ENCODE data around the gene FTCD. TPM values are rescaled to one million over a fixed set of nuclear protein-coding genes. Genes with fewer than 3 reads are reported as not detected.
A peak's percentile ranks its signal among the peaks of the same experiment; 100 is the strongest.
"Not testable (repeated sequence)": the region's sequence is repeated elsewhere in the genome, so short reads cannot be mapped to it uniquely, and the experiment has no call there.

FTCD gene
- total RNA-seq, 1 donor from 2014 or later: not detected

DNA sequence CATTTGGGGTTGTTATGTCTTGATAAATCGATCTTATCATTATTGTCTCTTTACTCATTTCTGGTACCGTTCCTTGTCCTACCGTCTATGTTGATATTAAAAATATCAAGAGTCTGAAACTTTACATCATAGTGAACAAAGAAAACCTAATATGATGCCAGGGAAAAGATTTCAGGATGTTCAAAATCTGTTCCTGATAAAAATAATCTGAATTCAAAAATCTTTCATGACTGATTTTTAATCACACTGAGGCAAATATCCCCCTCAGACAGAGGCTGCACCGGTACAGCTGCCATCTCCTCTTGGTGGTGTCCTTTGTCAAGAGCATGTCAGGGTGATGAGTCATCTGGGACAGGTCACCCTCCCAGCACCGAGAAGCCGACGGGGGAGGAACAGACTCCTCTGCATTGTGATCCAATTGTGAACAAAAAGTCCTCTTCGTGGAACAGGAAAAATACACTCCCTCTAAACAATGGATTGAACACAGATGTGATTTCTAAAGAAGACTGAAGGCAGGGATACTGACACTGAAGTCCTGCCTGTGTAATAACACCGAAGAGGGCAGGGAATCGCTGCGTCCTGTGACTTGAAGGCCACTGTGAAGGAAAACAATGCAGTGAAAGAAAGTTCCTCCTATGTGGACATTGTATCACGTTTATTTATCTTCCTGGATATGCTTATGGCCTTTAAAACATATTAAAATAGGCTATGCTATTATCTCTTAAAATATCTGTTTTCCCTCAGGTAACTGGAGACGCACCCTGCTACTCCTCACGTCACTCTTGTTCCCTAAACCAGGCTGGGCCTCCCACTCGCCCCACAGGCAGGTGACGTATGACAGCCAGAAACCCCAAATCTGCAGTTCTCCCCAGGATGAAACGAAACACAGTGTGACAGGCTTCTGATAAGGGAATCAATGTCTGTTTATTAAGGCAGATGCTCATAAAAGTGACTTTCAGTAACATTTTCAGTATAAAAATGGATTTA is 33.1 kb upstream of the FTCD start:
- peak; percentile 21 to 90 for DNase-seq (ENCODE audit: low read depth in 2 of 2)

DNA sequence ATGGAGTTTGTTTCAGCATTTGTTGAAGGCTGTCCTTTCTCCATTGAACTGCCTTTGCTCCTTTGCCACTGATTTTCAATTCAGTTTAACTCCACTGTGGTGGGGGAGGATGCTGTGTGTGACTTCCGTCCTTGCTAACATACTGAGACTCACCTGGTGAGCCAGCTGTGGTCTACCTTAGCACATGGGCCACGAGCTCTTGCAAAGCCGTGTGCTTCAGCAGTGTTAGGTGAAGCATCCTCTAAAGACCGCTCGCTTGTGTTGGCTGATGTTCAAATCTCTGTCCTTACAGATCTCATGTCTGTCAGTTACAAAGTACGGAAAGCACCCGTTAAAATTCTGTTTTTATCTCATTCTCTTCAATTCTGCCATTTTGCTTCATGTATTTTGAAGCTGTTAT is 32.4 kb upstream of the FTCD start:
- DNase-seq (ENCODE audit: low read depth in 2 of 2): no peak

DNA sequence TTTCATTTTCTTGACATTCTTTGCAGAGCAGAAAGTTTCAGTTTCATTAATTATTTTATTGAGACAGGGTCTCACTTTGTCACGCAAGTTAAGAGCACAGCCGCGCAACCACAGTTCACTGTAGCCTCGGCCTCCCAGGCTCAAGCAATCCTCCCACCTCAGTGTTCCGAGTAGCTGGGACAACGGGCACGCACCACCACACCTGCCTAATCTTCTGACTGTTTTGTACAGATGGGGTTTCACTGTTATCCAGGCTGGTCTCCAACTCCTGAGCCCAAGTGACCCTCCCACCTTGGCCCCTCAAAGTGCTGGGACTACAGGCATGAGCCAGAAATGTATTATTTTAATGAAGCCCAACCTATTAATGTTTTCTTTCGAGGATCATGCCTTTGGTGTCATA is 31.9 kb upstream of the FTCD start:
- no peak for DNase-seq (ENCODE audit: low read depth in 2 of 2)

GRCh38 chr21:46185716-46186115 is 30.3 kb upstream of the FTCD start:
- DNase-seq (ENCODE audit: low read depth in 2 of 2): no peak

GRCh38 chr21:46184625-46185555 is 29.5 kb upstream of the FTCD start:
- DNase-seq (ENCODE audit: low read depth in 2 of 2): peak; percentile 55 to 90

- peak; percentile 37 to 82 for DNase-seq (ENCODE audit: low read depth in 2 of 2)
Observed at GRCh38 chr21:46183910-46184624, 28.7 kb upstream of the FTCD start, which contains the start of gene SPATC1L. Gene SPATC1L, minus strand, starts transcription at chr21:46184459. Its CDS starts 1,643 bp downstream, at chr21:46182816.

DNA sequence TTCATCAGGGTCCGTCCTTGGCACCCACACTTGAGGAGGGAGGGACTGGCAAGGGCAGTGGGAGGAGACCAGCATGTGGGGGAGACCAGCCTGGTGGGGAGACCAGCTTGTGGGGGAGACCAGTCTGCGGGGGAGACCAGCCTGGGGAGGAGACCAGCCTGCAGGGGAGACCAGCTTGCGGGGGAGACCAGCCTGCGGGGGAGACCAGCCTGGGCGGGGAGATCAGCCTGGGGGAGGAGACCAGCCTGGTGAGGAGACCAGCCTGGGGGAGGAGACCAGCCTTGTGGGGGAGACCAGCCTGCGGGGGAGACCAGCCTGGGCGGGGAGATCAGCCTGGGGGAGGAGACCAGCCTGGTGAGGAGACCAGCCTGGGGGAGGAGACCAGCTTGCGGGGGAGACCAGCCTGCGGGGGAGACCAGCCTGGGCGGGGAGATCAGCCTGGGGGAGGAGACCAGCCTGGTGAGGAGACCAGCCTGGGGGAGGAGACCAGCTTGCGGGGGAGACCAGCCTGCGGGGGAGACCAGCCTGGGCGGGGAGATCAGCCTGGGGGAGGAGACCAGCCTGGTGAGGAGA is 28.0 kb upstream of the FTCD start:
- not testable (repeated sequence) for DNase-seq (ENCODE audit: low read depth in 2 of 2)

DNA sequence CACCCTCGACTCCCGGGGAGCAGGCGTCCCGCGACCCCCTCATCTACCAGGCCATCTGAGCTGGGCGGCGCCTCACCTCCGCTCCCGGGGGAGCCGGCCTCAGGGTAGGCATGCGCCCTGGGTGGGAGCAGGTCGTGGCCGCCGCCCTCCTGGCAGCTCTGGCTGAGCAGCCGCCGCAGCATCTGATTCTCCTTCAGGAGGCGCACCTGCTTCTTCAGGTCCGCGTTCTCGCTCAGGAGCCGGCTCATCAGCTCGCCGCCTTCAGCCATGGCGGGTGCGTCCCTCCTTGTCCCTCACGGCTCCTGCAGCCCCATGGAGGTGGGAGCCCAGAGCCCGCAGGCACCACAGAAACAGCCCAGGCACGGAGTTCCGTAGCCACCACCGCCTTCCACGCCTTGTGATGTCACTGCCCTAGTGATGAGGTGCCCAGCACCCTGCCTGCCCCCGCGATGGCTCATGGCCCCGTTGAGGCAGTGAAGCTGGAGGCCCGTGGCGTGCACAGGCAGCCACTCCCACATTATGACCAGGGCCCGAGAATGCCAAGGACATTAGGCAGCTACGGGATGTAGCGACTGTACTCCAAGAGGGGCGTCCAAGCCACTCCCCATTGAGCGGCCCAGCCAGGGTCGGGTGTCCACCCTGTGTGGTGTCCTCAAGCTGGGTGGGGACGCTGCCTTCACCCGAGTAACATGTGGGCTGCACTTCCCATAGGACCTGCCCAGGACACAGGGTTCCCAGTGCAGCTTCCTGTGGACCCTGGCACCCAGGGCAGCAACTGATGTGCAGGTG is 27.4 kb upstream of the FTCD start:
- no peak for DNase-seq (ENCODE audit: low read depth in 2 of 2)

GRCh38 chr21:46181953-46182547 is 26.7 kb upstream of the FTCD start:
- no peak for DNase-seq (ENCODE audit: low read depth in 2 of 2)

- DNase-seq (ENCODE audit: low read depth in 2 of 2): no peak
Observed at GRCh38 chr21:46181436-46181835, 26.1 kb upstream of the FTCD start.

GRCh38 chr21:46180778-46181391 is 25.5 kb upstream of the FTCD start:
- no peak for DNase-seq (ENCODE audit: low read depth in 2 of 2)

- DNase-seq (ENCODE audit: low read depth in 2 of 2): no peak
Observed at GRCh38 chr21:46180079-46180722, 24.8 kb upstream of the FTCD start.

DNA sequence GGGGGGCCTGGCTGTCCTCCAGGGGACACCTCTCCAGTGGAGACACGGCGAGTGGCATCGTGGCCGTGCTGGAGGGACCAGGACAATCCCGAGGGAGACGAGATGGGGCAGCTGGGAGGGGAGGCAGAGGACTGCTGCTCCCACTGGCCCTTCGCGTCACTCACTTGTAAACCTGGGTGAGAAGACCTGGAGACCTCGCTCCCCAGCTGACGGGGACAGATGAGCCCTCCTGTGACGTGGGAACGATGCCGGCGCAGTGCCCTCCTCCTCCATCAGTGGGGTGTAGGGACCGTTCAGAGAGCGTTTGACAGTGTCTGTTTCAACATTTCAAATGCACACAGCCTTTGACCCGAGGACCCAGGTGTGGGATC is 24.3 kb upstream of the FTCD start:
- no peak for DNase-seq (ENCODE audit: low read depth in 2 of 2)

- no peak for DNase-seq (ENCODE audit: low read depth in 2 of 2)
Observed at GRCh38 chr21:46178961-46179360, 23.6 kb upstream of the FTCD start.

DNA sequence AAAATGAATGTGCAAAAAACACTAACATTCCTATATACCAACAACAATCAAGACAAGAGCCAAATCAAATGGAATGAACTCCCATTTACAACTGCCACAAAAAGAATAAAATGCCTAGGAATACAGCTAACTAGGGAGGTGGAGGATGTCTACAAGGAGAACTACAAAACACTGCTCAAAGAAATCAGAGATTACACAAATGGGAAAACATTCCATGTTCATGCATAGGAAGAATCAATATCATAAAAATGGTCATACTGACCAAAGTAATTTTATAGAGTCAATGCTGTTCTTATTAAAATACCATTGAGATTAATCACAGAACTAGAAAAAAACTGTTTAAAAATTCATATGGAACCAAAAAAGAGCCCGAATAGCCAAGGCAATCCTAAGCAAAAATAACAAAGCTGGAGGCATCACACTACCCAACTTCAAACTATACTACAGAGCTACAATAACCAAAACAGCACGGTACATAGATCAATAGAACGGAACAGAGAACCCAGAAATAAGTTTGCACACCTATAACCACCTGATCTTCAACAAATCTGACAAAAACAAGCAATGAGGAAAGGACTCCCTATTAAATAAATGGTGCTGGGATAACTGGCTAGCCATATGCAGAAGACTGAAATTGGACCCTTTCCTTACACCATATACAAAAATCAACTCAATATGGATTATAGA is 21.2 kb upstream of the FTCD start:
- DNase-seq (ENCODE audit: low read depth in 2 of 2): not testable (repeated sequence)

- DNase-seq (ENCODE audit: low read depth in 2 of 2): no peak
Observed at GRCh38 chr21:46173573-46173972, 18.2 kb upstream of the FTCD start.

DNA sequence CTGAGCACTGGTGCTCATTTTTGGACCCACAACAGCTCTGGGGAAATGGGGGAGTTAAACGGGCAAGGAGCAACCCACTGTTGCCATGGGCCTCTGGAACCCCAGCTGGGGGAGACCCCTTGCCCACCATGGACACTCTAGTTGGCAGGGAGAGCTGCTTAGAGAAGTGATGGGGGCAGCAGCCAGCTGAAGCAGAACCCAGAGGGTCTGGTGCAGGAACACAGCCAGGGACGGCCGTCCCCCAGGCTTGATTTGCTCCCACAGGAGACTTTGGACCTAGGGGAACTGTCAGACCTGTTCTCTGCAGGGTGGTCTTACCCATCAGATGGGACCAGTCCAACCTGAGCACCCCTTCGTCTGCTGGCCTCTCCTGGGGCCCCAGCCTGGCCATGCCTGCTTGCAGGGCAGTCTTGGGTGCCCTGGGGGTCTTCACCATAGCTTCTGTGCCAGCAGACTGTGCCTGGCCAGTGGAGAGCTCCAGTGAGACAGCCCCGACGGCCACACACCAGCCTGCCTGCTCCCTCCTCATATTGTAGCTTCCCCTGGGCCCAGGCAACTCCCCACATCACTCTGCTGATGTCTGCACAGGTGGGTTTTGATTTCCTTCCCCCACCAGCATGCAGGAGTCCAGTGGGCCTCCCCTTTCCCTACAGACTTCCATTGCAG is 17.6 kb upstream of the FTCD start:
- DNase-seq (ENCODE audit: low read depth in 2 of 2): no peak

Data from dermis microvascular lymphatic vessel endothelial cell (primary cell).